HG02623 (cell line): ENCODE data around the gene ZSCAN21.

Experiments
- ATAC-seq: cut with Tn5 transposase; IDR thresholded peaks from one replicate; pipeline ENCODE4 v1.9.1; 2021; ENCODE audit warnings: moderate library complexity; ENCODE audit not compliant: unreplicated experiment

ZSCAN21 gene

DNA sequence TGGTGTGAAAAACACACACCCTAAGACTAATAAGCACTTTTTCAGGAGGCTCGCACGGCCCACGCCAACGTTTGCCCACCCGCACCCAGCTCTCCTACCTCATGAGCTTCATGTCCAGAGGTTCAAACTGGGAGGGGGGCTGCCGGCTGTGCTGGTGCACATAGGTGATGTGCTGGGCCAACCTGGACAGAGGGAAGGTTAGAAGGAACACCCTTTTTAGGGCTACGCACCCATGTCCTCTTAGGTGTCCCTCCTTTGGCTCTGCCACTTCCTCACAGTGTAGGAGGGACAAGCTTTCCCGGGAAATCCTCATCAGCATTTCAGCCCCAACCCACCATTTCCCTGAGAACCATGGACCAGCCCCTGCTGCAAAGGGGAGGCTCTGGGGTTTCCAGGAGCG lies 45.7 kb downstream of the ZSCAN21 start:
- no peak for ATAC-seq

DNA sequence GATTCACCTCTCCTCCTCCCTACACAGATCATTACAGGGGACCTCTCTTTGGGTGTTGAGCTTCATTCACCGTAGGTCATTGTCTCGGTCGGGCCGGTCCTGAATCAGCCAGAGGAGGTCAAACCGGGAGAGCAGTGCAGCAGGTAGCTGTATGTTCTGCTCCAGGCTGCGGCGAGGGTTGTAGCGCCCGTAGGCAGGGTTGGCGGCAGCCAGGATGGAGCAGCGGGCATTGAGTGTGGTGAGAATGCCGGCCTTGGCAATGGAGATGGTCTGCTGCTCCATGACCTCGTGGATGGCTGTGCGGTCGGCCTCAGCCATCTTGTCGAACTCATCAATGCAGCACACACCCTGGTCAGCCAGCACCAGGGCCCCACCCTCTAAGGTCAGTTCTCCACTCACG lies 46.1 kb downstream of the ZSCAN21 start:
- no peak for ATAC-seq

DNA sequence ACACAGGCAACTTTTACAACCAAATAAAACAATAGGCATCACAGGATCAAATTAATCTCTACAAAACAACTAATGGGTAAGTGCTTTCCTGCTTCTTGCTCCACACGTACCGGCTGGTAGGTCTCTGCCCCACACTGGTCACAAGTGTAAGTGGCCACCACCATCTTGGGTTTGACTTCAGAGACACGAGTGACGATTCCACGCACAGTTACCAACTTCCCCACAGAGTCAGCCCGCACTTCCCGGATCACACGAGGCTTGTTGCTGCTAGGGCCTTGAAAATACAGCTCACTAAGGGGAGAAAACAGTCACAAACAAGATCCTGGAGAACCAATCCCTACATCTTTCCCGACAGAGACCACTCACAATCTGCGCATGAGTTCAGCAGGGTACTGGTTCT lies 49.3 kb downstream of the ZSCAN21 start:
- ATAC-seq = no peak

DNA sequence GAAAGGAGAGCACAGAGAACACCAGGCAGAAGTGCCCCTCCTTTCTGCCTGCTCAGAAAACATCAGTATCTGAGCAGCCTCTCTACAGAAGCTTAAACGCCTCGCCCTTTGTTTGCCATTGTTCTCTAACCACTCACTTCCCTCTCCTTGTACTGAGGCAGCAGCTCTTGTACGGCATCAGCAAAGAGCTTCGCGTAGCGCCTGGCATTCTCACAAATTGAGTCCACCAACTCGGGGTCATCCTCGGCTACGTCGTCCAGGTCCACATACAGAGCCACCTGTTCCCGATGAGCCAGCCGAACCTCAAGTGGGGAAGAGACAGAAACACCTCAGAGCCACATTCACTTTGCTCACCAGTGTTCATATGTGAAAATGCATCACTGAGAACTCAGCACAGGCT lies 49.9 kb downstream of the ZSCAN21 start:
- ATAC-seq = no peak

DNA sequence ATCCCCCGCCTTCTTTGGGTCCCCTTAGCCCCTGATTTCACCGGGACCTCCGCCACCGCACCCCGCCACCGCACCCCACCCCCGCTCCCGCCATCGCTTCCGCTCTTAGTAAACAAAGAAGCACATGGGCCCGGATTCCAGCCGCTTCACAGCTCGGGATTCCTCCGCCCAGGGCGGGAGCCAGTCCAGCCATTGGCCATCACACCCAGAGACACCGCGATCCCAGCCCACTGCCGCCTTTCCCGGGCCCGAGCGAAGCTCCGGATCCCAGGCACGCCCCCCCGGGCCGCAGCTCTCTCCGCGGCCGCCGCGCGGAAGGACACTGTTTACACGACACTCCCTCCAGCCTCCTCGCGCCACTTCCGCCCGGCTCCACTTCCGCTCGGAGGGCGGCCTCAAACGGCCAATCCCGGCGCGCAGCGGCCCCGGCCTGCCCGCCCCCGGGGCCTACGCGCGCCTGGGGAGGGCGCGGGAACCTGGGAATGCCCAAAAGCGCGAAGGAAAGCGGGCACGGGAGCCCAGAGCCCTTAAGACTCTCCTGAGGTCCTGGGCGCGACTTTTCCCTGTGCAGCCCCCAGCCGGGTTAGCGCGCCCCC lies 50.9 kb downstream of the ZSCAN21 start:
- peak; percentile 69 for ATAC-seq

DNA sequence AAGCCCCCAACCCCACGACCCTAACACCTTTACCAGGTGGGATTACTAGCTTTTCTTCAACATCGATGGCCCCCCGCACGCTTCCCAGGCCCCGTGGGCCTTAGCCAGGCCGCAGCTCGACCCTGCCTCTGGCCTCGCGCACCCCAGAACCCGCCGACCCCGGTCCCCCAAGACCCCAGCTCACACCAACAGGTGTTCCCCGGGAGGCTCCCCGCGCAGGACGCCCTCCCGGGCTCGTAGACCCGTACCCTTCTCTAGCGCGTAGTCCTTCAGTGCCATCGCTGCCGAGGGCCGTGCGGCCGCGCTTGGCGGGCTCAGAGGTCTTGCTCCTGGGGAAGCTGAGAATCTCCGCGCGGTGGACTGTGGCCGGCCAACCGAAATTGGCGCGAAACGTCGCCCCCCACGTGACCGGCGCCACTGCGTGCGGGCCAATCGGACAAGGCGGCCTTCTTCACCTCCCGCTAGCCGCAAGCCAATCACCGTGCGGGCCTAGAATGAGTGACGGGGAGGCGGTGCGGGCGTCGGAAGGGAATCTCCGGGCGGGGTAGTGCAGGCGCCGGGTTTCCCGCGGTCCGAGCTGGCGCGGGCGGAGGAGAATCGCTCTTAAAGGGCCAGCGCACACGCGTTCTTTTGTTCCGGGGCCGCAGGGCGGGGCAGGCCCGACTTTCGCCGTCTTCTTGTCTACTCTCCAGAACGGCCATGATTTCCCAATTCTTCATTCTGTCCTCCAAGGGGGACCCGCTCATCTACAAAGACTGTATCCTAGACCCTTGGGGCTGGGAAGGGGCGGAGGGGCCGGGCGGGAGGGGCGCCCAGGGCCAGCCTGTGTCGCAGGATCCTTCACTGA lies 51.7 kb downstream of the ZSCAN21 start, which contains the start of the genes AP4M1 and MCM7:
Gene AP4M1, plus strand, starts transcription at position 628 of the 847 bp plus-strand sequence. Its CDS starts 72 bp downstream, at position 700.
Gene MCM7, minus strand, starts transcription at position 382 of the 847 bp plus-strand sequence. Its CDS starts 103 bp downstream, at position 279.
- peak; percentile 71 for ATAC-seq

DNA sequence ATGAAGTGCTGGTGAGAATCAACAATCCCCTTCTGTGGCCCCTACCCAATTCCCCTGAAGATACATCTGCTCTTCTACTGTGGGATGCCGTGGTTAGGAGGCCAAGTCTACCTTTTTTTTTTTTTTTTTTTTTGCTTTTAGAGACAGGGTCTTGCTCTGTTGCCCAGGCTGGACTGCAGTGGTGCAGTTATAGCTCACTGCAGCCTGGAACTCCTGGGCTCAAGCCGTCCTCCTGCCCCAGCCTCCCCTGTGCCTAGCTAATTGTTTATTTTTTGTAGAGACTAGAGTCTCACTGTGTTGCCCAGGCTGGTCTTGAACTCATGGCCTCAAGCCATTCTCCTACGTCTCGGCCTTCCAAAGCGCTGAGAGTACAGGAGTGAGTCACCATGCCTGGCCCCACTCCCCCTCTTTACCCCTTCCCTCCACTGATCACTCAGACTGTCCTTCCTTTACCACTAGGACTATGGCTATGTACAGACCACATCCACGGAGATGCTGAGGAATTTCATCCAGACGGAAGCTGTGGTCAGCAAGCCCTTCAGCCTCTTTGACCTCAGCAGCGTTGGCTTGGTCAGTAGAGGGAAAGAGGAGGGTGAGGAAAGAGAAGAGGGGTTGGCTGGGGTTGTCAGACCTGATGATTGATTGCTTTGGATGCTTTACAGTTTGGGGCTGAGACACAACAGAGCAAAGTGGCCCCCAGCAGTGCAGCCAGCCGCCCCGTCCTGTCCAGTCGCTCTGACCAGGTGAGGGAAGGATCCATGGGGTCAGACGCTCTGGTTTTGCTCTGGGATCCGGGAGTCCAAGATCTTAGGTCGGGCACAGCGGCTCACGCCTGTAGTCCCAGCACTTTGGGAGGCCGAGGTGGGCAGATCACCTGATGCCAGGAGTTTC lies 53.6 kb downstream of the ZSCAN21 start:
- no peak for ATAC-seq

DNA sequence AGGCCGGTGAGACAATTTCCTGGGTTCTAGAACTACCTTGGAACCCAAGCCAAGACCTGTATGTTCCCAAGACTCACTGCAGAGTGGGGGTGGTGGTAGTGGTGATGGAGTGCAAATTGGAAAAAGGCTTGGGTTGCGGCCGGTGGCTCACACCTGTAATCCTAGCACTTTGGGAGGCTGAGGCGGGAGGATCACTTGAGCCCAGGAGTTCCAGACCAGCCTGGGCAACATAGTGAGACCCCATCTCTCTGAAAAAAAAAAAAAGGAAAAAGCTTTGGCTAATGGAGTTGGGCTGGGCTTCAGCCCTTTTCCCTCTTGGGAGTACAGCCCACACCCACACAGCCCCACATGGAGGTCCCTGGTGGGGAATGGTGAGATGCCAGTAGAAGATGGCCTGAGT lies 56.0 kb downstream of the ZSCAN21 start:
- ATAC-seq = no peak

DNA sequence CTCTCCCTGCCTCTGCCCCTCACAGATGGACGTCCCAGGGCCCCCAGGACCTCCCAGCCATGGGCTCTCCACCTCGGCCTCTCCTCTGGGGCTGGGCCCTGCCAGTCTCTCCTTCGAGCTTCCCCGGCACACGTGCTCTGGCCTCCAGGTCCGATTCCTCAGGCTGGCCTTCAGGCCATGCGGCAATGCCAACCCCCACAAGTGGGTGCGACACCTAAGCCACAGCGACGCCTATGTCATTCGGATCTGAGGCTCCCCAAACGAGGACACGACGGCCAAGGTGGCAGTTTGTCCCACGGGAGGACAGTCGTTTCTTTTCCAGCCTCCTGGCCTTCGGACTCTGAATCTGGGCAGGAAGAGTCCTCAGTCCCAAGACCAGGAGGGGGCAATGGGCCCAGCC lies 57.1 kb downstream of the ZSCAN21 start:
- no peak for ATAC-seq

DNA sequence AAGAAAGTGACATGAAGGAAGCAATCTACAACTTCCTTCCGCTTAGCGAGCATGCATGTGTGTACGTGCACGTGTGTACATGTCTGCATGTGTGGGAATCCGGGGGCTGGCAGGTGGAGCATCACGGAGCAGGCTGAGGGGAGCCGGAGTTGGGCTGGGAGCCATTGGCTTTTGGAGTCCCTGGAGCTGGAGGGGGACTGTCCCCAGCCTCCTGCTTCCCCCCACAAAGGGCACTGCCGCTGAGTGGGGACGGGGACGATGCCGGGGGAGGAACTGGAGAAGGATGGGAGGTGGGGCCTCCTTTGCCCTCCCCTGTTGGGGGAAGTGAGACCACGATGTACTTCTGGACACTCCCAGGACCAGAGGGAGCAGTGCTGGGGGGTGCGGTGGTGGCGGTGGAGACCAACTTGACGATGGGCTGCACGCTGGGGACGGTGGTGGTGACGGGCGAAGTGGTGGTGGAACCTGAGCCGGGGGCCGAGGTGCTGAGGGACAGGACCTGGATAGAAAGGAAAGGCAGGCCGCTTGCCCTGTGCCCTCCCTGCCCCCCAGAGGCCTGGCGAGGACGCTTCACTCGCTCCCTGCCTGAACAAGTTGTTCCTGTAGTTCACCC lies 57.7 kb downstream of the ZSCAN21 start:
- ATAC-seq = no peak

DNA sequence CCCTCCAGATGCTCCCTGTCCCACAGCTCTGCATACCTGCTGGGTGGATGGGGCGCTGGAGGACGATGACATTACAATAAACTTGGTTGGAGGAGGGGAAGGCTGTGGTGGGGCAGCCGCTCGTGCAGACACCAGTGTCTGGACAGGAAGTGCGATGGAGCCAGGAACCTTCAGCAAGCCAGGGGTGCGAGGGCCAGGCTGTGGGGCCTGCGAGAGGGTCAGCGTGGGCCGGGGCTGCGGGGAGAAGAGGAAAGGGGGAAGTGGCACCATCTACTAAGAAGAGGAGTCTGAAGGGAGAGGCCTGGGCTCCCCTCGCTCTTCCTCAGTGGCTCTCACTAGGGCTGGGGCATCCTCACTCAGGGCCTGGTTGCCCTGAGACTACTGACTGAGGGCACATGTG lies 58.3 kb downstream of the ZSCAN21 start:
- no peak for ATAC-seq

DNA sequence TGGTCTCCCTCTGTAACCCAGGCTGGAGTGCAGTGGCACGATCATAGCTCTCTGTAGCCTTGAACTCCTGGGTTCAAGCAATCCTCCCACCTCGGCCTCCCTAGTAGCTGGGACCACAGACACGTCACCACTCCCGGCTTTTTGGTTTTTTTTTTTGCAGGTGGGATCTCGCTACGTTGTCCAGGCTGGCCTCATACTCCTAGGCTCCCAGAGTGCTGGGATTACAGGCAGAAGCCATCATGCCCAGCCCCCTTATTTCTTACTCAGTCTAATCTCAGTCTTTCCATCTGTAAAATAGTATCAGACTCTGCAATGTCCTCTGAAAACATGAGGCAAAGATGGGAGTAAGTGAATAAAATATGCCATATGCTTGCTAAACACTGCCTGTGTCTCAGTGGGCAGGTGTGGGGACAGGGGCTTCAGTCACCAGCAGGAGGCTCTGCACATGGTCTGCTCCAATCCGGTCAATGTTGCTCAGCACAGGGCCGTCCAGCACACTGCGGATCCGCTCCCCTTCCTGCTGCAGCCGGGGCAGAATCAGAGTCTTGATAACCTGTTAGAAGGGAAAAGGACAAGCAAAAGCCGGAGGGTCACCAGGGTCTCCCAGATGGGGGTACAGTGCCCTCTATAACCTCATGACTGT lies 60.1 kb downstream of the ZSCAN21 start:
- no peak for ATAC-seq

DNA sequence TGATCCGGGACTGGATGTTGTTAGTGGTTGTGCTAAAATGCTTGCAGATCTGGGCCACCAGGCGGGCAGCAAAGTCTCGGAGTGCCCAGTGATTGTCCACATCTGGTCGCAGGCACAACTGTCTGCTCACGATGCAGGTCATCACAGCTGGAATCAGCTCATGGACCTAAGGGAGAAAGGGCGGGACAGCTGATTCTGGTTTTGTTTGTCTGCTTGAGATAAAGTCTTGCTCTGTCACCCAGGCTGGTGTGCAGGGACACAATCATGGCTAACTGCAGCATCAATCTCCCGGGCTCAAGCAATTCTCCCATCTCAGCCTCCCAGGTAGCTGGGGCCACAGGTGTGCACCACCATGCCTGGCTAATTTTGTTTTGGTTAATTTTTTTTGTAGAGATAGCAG lies 61.6 kb downstream of the ZSCAN21 start:
- ATAC-seq = no peak

DNA sequence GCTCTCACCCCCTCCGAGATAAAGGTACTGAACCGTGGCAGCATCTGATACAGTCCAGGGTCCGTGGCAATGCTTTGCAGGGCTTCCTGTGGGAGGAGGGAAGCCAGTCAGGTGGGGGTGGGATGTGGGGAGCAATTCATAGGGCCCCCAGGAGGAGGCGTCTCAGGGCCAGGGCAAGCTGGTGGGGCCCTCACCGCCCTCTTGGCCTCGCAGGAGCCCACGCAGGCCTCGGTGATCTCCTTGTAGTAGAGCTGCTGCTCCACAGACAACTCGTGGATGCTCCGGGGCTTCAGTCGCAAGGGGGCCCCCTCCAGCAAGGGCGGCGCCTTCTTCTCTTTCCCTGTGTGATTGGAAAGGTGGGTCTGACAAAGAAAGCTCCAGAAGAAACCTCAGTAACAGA lies 62.3 kb downstream of the ZSCAN21 start:
- ATAC-seq = no peak
